ENCODE data around the gene PRM3. TPM values are rescaled to one million over a fixed set of nuclear protein-coding genes. Genes with fewer than 3 reads are reported as not detected.

PRM3 gene
- total and polyA plus RNA-seq, 2 of the 8 experiments (the other 6 are each of a cell fraction or from before 2014, with no cell fraction given), result not detected

DNA sequence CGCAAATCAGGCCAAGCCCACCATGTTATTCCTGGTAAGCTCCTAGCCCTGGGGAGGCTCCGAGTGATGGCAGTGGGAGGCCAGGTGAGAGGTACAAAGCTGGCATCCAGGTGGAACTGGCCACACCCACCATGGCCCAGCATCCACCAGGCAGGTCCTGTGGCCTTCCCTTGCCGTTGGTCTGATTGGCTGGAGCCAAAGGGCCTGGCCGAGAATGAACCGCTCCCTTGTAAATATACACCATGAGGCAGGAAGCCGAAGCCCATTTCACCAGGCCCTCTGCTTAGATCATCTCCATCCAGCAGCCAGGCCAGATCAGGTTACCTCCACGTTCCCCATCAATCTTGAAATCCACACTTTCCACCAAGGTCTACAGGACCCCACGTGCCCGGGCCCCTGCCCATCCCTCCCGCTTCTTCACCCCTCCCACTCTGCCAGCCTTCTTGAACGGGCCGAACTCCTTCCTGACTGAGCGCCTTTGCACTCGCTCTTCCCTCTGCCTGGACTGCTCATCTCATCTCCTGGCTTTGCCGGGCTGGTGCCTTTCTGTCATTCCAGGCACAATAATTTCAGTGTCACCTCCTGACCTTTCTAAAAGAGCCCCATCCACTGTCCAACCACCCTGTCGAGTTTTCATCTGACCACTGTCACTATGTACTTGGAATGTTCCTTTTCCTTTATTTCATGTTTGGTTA lies 23.2 kb downstream of the PRM3 start:
- WGBS, 2 experiments (ENCODE audit: extremely low coverage in 1 of 2, insufficient coverage in 1 of 2, insufficient read length in 1 of 2, insufficient replicate concordance in 2 of 2, low coverage in 1 of 2, low lambda C conversion rate in 2 of 2, missing lambda C conversion rate in 1 of 2), result 85% methylated on average over 16 of the region's 16 CpGs; no CpG with 5 or more reads in 1 of the 2 experiments
- no peak overlapping the region for H3K4me3 ChIP-seq (ENCODE audit: extremely low read depth in 1 of 4, insufficient read depth in 2 of 4, low read depth in 3 of 4, low read length in 4 of 4)
- H3K9ac ChIP-seq (replicated peaks in 1 of 4; ENCODE audit: extremely low read depth in 1 of 4, low read depth in 3 of 4, low read length in 3 of 4), result no peak overlapping the region
- H2BK12ac ChIP-seq (ENCODE audit: low read depth, low read length), result no peak overlapping the region
- H3K56ac ChIP-seq (replicated peaks; ENCODE audit: insufficient read length, low read depth, low read length), result no peak overlapping the region
- no peak overlapping the region for H2AFZ ChIP-seq (ENCODE audit: low read length)
- H4K5ac ChIP-seq (ENCODE audit: insufficient read length, low read depth, low read length), result no peak overlapping the region
- H3K14ac ChIP-seq (ENCODE audit: insufficient read length), result no peak overlapping the region
- H3K4me2 ChIP-seq (ENCODE audit: insufficient read depth in 1 of 2, low read depth in 2 of 2, low read length in 2 of 2), result no peak overlapping the region
- H3K79me1 ChIP-seq (ENCODE audit: low read depth, low read length), result peaks cover 4% of the 10 kb centered on the region
- no peak overlapping the region for H3K18ac ChIP-seq (ENCODE audit: extremely low read depth, low read length)
- ChIA-PET POLR2A (ENCODE audit: partially characterized antibody) (interaction anchor here (0.8 to 2.2 kb wide), 9 partner anchors 9 to 299 kb away, joined by 3 to 6 read pairs (median 3); no protein-coding TSS in a partner anchor), CTCF (ENCODE audit: partially characterized antibody) (no interaction called here)
- DNase-seq (ENCODE audit: low read depth in 1 of 2, low spot score in 2 of 2) (peak in 1 of 2 experiments; percentile 72), FAIRE-seq (no peak)
- H3K79me2 ChIP-seq (ENCODE audit: control insufficient read depth in 1 of 2, insufficient read depth in 2 of 2, low read length in 2 of 2), result peaks cover 0 to 25% of the 10 kb centered on the region in 2 experiments; a peak in 2 of 4 replicates
- no peak overlapping the region for H2BK20ac ChIP-seq (ENCODE audit: low read length)
- H3K27me3 ChIP-seq (replicated peaks in 1 of 4; ENCODE audit: control insufficient read depth in 3 of 4, extremely low read depth in 1 of 4, insufficient read depth in 3 of 4, low read length in 3 of 4), result no peaks in the 10 kb centered on the region; a peak in 1 of 7 replicates
- H3K23me2 ChIP-seq (ENCODE audit: low read depth, low read length), result peaks cover 6% of the 10 kb centered on the region; the same call in 1 of the 2 replicates
- peak overlapping the region; percentile 29; the same call in 1 of the 2 replicates for H2BK15ac ChIP-seq (ENCODE audit: low read length)
- no peak overlapping the region; the same call in 1 of the 2 replicates for H2BK5ac ChIP-seq (ENCODE audit: low read depth, low read length)
- H3K36me3 ChIP-seq (ENCODE audit: control insufficient read depth in 2 of 4, insufficient read depth in 4 of 4, low read length in 3 of 4), result peaks cover 0 to 8% (median 5%) of the 10 kb centered on the region in 4 experiments; a peak in 5 of 8 replicates
- H3K4ac ChIP-seq (replicated peaks; ENCODE audit: insufficient read length, low read depth, low read length), result no peak overlapping the region
- H4K91ac ChIP-seq (replicated peaks; ENCODE audit: insufficient read length, low read length), result no peak overlapping the region
- no peak overlapping the region for H3K27ac ChIP-seq (ENCODE audit: low read depth, low read length)
- H4K8ac ChIP-seq (ENCODE audit: extremely low read depth, insufficient read depth, low read length), result 0 out of 2 replicates have a peak overlapping the region, but pooled peaks have one; percentile 45
- H4K20me1 ChIP-seq (replicated peaks in 1 of 2; ENCODE audit: control insufficient read depth in 1 of 2, insufficient read depth in 2 of 2, low read length in 2 of 2), result peaks cover 11 to 22% of the 10 kb centered on the region in 2 experiments
- no peak overlapping the region for H2BK120ac ChIP-seq (replicated peaks; ENCODE audit: low read depth, low read length)
- no peaks in the 10 kb centered on the region for H3K9me3 ChIP-seq (ENCODE audit: insufficient read depth in 2 of 2, low read depth in 1 of 2, low read length in 1 of 2)
- peak overlapping the region; percentile 82; the same call in 1 of the 2 replicates for H2AK5ac ChIP-seq (ENCODE audit: low read depth, low read length)
- peaks cover 0 to 15% (median 7%) of the 10 kb centered on the region in 4 experiments; a peak in 5 of 7 replicates for H3K4me1 ChIP-seq (replicated peaks in 1 of 4; ENCODE audit: control insufficient read depth in 3 of 4, insufficient read depth in 4 of 4, low read length in 3 of 4)
- H3K23ac ChIP-seq (ENCODE audit: insufficient read length), result no peak overlapping the region
- TF ChIP-seq JUN (IDR thresholded peaks at IDR 0.05; ENCODE audit: low read depth, low read length) (no peak), PHF8 (conservative IDR thresholded peaks at IDR 0.05; ENCODE audit: low read depth, low read length) (no peak), ATF3 (IDR thresholded peaks at IDR 0.05; ENCODE audit: insufficient read depth, low read depth, low read length) (no peak), RFX5 (IDR thresholded peaks at IDR 0.05; ENCODE audit: borderline replicate concordance, low read depth, low read length) (no peak), CBX8 (IDR thresholded peaks at IDR 0.05; ENCODE audit: borderline replicate concordance, low read depth, low read length) (no peak), NRF1 (IDR thresholded peaks at IDR 0.05; ENCODE audit: low read depth, low read length) (no peak), SIN3A (conservative IDR thresholded peaks at IDR 0.05 in 1 of 2, IDR thresholded peaks at IDR 0.05 in 1 of 2; ENCODE audit: low read depth in 1 of 2, low read length in 2 of 2) (no peak), BACH1 (IDR thresholded peaks at IDR 0.05; ENCODE audit: low read length) (no peak), SP2 (IDR thresholded peaks at IDR 0.05; ENCODE audit: low read length) (no peak), POLR2A (IDR thresholded peaks at IDR 0.05; ENCODE audit: control extremely low read depth in 1 of 2, low read depth in 2 of 2, low read length in 2 of 2) (peak in 1 of 2 experiments; percentile 76; a peak in 2 of 3 replicates), MAFK (IDR thresholded peaks at IDR 0.05; ENCODE audit: low read depth, low read length) (no peak)
- TF ChIP-seq, protein P1, sequence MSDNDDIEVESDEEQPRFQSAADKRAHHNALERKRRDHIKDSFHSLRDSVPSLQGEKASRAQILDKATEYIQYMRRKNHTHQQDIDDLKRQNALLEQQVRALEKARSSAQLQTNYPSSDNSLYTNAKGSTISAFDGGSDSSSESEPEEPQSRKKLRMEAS (IDR thresholded peaks at IDR 0.05), result peak; percentile 44; the same call in 1 of the 2 replicates
